ACC112 (cell line): ENCODE data around the gene RREB1.

Source experiments
- H2AFZ ChIP-seq: fragments of 200-600 bp; sonication (generic); one replicate; pipeline ENCODE4 v1.6.0; 2017; ENCODE audit warnings: antibody characterized with exemption, low read length; ENCODE audit not compliant: unreplicated experiment
- H3K27ac ChIP-seq: fragments of 200-600 bp; sonication (generic); 2 replicates; pipeline ENCODE4 v1.5.1; 2014; ENCODE audit warnings: low read depth, mild to moderate bottlenecking, antibody characterized with exemption, low read length, moderate library complexity
- H3K27me3 ChIP-seq: fragments of 200-600 bp; sonication (generic); 2 replicates; pipeline ENCODE4 v1.6.1; 2014; ENCODE audit warnings: mild to moderate bottlenecking, antibody characterized with exemption, low read length, moderate library complexity, mixed read lengths; ENCODE audit not compliant: insufficient read depth
- H3K36me3 ChIP-seq: fragments of 200-600 bp; sonication (generic); 2 replicates; pipeline ENCODE4 v1.6.1; 2016; ENCODE audit warnings: mild to moderate bottlenecking, antibody characterized with exemption, low read length, moderate library complexity, mixed read lengths; ENCODE audit not compliant: insufficient read depth
- H3K4me1 ChIP-seq: fragments of 200-600 bp; sonication (generic); one replicate; pipeline ENCODE4 v1.6.1; 2016; ENCODE audit warnings: low read length, mixed read lengths; ENCODE audit not compliant: insufficient read depth, unreplicated experiment, control insufficient read depth
- H3K4me3 ChIP-seq: fragments of 200-600 bp; sonication (generic); 2 replicates; pipeline ENCODE4 v1.5.1; 2014; ENCODE audit warnings: mild to moderate bottlenecking, low read depth, low read length
- H3K79me2 ChIP-seq: fragments of 200-600 bp; sonication (generic); one replicate; pipeline ENCODE4 v1.6.0; 2016; ENCODE audit warnings: low read length; ENCODE audit not compliant: control insufficient read depth, unreplicated experiment, insufficient read depth

The RREB1 gene

GRCh38 chr6:7125290-7125689, 17.5 kb downstream of the RREB1 start:
- Histone ChIP-seq H3K79me2 (peaks cover 93% of the 10 kb centered on the region), H3K4me1 (no peaks in the 10 kb centered on the region), H3K27me3 (no peaks in the 10 kb centered on the region), H3K4me3 (no peak overlapping the region), H3K27ac (no peak overlapping the region), H3K36me3 (no peaks in the 10 kb centered on the region), H2AFZ (no peak overlapping the region)

GRCh38 chr6:7126754-7127153, 19.0 kb downstream of the RREB1 start:
- H2AFZ ChIP-seq, result no peak overlapping the region
- no peaks in the 10 kb centered on the region for H3K4me1 ChIP-seq
- H3K36me3 ChIP-seq, result no peaks in the 10 kb centered on the region
- H3K79me2 ChIP-seq, result peaks cover 92% of the 10 kb centered on the region
- H3K27ac ChIP-seq, result no peak overlapping the region
- H3K27me3 ChIP-seq, result no peaks in the 10 kb centered on the region
- H3K4me3 ChIP-seq, result no peak overlapping the region

- no peaks in the 10 kb centered on the region for H3K27me3 ChIP-seq
- H3K4me1 ChIP-seq, result no peaks in the 10 kb centered on the region
- H2AFZ ChIP-seq, result no peak overlapping the region
- no peak overlapping the region for H3K27ac ChIP-seq
- H3K36me3 ChIP-seq, result no peaks in the 10 kb centered on the region
- H3K79me2 ChIP-seq, result peaks cover 88% of the 10 kb centered on the region
- H3K4me3 ChIP-seq, result no peak overlapping the region
Observed at GRCh38 chr6:7127680-7128079, 19.9 kb downstream of the RREB1 start.

GRCh38 chr6:7129360-7129759, 21.6 kb downstream of the RREB1 start:
- Histone ChIP-seq H3K4me3 (no peak overlapping the region), H2AFZ (no peak overlapping the region), H3K36me3 (no peaks in the 10 kb centered on the region), H3K4me1 (no peaks in the 10 kb centered on the region), H3K27me3 (no peaks in the 10 kb centered on the region), H3K27ac (no peak overlapping the region), H3K79me2 (peaks cover 88% of the 10 kb centered on the region)

GRCh38 chr6:7129784-7130569, 22.2 kb downstream of the RREB1 start:
- Histone ChIP-seq H3K27ac (no peak overlapping the region), H3K4me1 (no peaks in the 10 kb centered on the region), H3K4me3 (no peak overlapping the region), H3K79me2 (peaks cover 88% of the 10 kb centered on the region), H3K36me3 (no peaks in the 10 kb centered on the region), H3K27me3 (no peaks in the 10 kb centered on the region), H2AFZ (no peak overlapping the region)

- H3K27me3 ChIP-seq, result no peaks in the 10 kb centered on the region
- no peak overlapping the region for H2AFZ ChIP-seq
- H3K27ac ChIP-seq, result no peak overlapping the region
- H3K79me2 ChIP-seq, result peaks cover 87% of the 10 kb centered on the region
- H3K4me3 ChIP-seq, result no peak overlapping the region
- H3K36me3 ChIP-seq, result no peaks in the 10 kb centered on the region
- no peaks in the 10 kb centered on the region for H3K4me1 ChIP-seq
Observed at GRCh38 chr6:7131390-7131789, 23.6 kb downstream of the RREB1 start.

GRCh38 chr6:7132398-7133035, 24.8 kb downstream of the RREB1 start:
- Histone ChIP-seq H3K27ac (no peak overlapping the region), H3K4me1 (peaks cover 8% of the 10 kb centered on the region), H3K36me3 (no peaks in the 10 kb centered on the region), H3K27me3 (no peaks in the 10 kb centered on the region), H3K79me2 (peaks cover 89% of the 10 kb centered on the region), H3K4me3 (no peak overlapping the region), H2AFZ (no peak overlapping the region)

- Histone ChIP-seq H3K4me1 (peaks cover 33% of the 10 kb centered on the region), H2AFZ (no peak overlapping the region), H3K79me2 (peaks cover 88% of the 10 kb centered on the region), H3K4me3 (no peak overlapping the region), H3K27ac (no peak overlapping the region), H3K36me3 (no peaks in the 10 kb centered on the region), H3K27me3 (no peaks in the 10 kb centered on the region)
Observed at GRCh38 chr6:7134999-7135745, 27.4 kb downstream of the RREB1 start.

- no peak overlapping the region for H2AFZ ChIP-seq
- no peaks in the 10 kb centered on the region for H3K36me3 ChIP-seq
- H3K4me3 ChIP-seq, result no peak overlapping the region
- peaks cover 36% of the 10 kb centered on the region for H3K4me1 ChIP-seq
- no peak overlapping the region for H3K27ac ChIP-seq
- H3K79me2 ChIP-seq, result peaks cover 88% of the 10 kb centered on the region
- no peaks in the 10 kb centered on the region for H3K27me3 ChIP-seq
Observed at GRCh38 chr6:7135755-7136154, 28.0 kb downstream of the RREB1 start.

GRCh38 chr6:7136859-7137334, 29.1 kb downstream of the RREB1 start:
- no peaks in the 10 kb centered on the region for H3K27me3 ChIP-seq
- no peaks in the 10 kb centered on the region for H3K36me3 ChIP-seq
- peak overlapping the region; percentile 40 for H2AFZ ChIP-seq
- peaks cover 40% of the 10 kb centered on the region for H3K4me1 ChIP-seq
- peak overlapping the region; percentile 59; the same call in 1 of the 2 replicates for H3K4me3 ChIP-seq
- H3K27ac ChIP-seq, result peak overlapping the region; percentile 55
- peaks cover 86% of the 10 kb centered on the region for H3K79me2 ChIP-seq
